Left lobe of liver (tissue), 2 donors: ENCODE data around the gene DRAM1. TPM values are rescaled to one million over a fixed set of nuclear protein-coding genes. Genes with fewer than 3 reads are reported as not detected.
"Not testable (repeated sequence)": the region's sequence is repeated elsewhere in the genome, so short reads cannot be mapped to it uniquely, and the experiment has no call there.

Experiments
- ATAC-seq: fragments of 200-7000 bp; cut with Tn5 transposase; one replicate; pipeline ENCODE4 v1.9.1; 2020; ENCODE audit warnings: mild to moderate bottlenecking, moderate library complexity
- DNase-seq: peaks from one replicate; pipeline ENCODE4 v3.0.0-alpha.2; 2020; ENCODE audit warnings: low spot score
- total RNA-seq: library from RNA; stranded (reverse); gene quantifications from one replicate; pipeline ENCODE4 v1.2.1, GENCODE V29; 2021
- donor health status: DM: no; HTN: no; CAD: no; lungs with moderate emphysema.
- donor health status: DM: no; HTN: yes; CAD: no.

The DRAM1 gene, protein sequence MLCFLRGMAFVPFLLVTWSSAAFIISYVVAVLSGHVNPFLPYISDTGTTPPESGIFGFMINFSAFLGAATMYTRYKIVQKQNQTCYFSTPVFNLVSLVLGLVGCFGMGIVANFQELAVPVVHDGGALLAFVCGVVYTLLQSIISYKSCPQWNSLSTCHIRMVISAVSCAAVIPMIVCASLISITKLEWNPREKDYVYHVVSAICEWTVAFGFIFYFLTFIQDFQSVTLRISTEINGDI
- total RNA-seq: 2.5 TPM

DNA sequence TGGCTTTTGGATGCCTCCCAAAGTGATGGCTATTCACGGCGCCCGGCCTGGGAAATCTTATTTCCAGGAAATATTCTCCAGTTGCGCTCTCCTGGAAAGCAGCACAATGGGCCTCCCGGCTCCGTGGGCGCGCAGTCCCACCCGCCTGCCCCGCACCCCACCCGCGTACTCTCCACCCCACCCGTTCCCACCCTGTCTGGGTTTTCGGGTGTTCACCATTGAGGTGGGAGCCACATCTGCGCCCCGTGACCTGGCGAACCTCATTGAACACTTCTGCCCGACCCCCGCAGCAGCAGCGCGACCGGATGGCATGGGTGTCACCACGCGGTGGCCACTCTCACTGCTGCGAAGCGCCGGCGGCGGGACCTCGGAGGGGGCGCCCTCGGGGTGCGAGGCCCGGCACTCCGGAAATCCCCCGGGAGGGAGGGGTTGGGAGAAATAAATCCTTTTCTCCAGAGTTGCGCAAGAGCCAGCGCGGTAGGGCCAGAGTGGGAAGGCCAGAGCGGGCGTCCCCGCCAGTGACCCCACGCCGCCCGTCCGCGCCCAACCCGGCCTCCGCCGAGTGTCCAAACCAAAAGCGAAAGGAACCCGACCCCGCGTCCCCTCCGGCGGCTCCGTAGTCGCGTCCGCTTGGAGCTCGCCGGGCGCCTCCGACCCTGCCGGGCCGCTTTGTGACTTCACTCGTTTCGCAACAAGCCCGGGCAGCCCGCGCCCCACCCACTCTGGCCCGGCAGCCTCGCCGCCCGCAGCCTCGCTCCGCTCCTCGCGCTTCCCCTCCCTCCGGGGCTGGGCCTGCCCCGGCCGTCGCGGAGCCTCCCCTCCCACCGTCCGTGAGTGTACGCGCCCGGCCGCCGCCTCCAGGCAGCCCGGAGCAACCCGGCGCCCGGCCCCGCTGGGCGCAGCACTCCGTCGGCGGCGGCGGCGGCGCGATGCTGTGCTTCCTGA lies at the start of gene DRAM1:
Gene DRAM1, plus strand, starts transcription at position 720 of the 945 bp plus-strand sequence. Its CDS starts 210 bp downstream, at position 930.
- DNase-seq (peak; percentile 94), ATAC-seq (peak; percentile 92)

DNA sequence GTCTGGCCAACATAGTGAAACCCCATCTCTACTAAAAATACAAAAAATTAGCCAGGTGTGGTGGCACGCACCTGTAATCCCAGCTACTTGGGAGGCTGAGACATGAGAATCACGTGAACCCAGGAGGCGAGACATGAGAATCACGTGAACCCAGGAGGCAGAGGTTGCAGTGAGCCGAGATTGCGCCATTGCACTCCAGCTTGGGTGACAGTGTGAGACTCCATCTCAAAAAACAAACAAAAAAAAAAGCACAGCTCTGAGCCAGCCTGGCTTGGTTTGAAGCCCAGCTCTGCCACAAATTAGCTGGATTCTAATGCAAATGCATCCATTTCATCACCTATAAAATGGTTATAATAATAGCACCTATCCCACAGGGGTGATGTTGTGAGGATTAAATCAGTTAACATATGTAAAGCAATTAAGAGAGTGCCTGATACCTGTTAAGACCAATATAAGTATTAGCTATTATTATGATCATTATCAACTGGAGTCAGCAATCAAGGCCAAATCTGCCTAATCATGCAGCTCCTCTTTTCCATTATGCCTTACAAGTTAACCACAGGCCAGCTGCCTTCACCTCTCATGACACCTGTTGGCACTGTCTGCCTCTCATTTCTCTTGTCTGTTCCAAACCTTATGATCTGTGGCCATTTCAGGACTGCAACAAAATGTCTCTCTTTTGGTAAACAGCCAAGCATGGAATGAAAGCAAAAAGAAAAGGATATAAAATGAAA lies 48.8 kb upstream of the DRAM1 start:
- ATAC-seq: no peak

DNA sequence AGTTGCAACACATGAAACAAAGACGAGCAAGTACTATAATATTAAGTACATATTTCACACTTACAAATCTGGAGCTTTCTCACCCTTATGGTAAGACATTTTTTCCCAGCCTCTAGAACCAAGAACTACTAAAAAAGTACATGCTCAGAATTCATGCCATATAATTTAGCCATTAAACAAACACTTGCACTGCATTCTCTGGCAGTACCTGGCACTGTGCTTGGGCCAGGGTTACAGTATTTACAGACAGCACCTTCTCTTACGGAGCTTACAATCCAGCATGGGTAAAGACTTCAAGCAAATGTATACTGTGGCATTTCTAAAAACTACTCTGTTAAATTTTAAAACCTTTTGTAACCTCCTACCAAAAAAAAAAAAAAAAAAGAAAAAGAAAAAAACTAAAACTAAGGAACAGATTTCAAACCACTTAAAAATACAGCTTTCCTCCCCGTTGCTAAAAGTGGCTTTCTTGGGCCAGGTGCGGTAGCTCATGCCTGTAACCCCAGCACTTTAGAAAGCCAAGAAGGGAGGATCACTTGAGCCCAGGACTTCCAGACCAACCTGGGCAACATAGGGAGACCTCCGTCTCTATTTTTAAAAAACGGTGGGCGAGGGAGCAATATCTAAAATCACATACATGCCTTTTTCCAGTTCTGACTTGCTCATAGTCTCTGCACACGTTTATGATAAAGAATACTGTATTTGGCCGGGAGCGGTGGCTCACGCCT lies 47.6 kb upstream of the DRAM1 start:
- DNase-seq (no peak), ATAC-seq (peak; percentile 23)

More for the DNA sequence above, 48.8 kb upstream of the DRAM1 start:
- DNase-seq: no peak

DNA sequence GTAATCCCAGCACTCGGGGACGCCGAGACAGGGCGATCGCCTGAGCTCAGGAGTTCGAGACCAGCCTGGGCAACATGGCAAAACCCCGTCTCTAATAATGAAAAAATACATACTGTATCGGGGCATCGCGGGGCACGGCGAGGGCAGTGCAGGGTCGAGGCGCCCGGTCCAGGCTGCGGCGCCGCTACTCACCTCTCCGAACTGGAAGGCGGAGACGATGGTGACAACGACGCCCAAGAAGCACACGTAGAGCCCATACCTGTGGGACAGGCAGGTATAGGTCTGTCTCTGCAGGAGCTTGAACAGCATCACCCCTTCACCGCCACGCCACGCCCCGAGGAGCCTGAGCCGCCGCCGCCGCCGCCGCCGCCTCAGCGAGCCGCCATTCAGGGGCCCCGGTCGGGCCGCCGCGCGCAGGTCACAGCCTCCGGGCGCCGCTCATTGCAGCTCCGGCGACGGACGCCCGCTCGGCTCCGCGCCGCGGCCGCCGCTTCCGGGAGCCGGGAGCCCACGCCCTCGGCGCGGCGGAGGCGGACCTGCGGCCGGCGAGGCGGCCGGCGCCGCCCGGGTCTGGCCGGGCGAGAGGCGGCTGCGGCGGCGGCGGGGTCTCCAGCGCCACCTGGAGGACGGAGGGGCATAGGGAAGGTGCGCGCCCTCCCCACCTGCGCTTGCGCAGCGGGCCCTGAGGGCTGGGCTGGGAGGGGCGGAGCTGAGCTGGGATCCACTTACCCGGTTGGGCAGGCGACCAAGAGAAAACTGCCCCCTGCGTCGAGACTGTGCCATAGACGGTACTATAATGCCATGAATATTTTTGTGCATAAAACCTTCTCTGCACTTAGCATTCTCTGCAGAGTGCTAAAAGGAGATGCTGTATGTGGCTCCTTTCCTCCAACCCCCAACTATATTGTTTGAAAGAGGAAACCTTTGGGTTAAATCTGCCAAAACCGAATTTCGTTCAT lies 46.7 kb upstream of the DRAM1 start, which contains the start of gene GNPTAB:
Gene GNPTAB, minus strand, starts transcription at position 593 of the 959 bp plus-strand sequence. Its CDS starts 284 bp downstream, at position 309.
- peak; percentile 97 for ATAC-seq
- DNase-seq: peak; percentile 94

DNA sequence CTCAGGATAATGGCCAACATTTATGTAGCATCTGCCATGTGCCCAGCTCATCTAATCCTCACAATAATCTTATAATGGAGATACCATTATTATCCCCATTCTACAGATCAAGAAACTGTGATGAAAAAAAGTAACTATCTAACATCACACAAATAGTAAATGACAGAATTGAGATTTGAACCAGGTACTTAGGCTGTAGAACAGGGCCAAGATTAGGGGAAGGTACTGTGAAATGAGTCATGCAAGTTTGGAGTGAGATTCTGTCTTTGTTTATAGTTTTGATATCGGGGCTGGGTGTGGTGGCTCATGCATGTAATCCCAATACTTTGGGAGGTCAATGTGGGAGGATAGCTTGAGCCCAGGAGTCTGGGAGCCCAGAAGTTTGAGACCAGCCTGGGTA lies 45.4 kb upstream of the DRAM1 start:
- ATAC-seq: no peak
- DNase-seq: no peak

DNA sequence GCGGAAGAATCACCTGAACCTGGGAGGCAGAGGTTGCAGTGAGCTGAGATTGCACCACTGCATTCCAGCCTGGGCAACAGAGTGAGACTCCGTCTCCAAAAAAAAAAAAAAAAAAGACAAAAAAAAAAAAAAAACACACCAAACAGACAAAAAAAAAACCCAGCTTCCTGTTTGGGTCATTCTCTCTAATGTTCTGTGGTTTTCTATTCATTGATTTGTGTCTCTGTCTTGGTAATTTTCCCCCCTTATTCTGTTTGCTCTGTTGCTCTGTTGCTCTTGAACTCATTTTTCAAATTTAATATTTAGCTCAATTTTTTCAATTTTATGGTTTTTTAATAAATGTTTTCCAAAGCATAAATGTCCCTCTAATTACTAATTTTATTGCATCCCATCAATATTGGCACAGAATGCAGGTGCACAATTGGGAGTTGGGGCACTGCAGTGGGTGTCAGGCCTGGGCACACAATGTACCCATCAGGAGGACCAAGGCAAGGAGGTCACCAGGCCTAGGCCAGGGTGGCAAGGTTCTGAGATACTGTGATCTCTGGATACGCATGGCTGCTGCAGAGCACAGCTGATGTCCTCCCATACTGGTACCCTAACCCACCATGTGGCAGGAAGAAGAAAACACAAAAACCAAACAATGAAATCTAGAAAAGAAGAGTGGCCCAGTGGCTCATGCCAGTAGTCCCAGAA lies 38.6 kb upstream of the DRAM1 start:
- ATAC-seq (no peak), DNase-seq (no peak)

DNA sequence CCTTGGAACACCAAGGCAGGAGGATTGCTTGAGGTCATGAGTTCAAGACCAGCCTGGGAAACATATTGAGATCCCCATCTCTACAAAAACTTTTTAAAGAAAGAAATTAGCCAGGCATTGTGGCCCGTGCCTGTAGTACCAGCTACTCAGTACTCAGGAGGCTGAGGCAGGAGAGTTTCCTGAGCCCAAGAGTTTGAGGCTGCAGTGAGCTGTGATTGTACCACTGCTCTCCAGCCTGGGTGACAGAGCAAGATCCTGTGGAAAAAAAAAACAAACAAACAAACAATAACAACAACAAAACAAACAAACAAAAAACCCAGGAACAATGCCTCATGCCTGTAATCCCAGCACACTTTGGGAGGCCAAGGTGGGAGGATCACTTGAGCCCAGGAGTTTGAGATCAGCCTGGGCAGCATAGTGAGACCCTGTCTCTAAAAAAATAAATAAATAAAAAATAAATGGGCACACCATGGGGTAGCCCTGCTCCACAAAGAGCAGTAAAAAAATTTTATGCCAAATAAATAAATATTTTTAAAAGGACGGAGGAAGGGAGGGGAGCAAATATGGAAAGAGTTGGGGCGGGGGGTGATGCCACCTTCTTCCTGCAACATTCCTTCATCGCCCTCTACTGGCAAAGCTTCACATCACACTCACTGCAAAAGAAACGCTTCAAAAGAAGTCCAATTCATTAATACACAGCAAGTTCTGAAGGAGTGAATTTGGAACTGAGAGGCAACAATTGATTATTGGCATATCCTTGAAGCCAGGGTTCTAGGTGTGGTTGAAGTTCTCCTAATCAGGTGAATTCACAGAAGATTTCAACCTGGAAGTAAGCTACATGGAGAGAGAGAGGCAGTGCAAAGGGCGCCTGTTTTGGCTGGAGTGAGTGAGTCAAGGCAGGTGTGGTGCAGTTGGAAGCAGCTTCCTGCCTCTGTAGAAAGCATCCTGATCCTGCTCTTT lies 37.8 kb upstream of the DRAM1 start:
- peak; percentile 96 for ATAC-seq
- peak; percentile 55 for DNase-seq

DNA sequence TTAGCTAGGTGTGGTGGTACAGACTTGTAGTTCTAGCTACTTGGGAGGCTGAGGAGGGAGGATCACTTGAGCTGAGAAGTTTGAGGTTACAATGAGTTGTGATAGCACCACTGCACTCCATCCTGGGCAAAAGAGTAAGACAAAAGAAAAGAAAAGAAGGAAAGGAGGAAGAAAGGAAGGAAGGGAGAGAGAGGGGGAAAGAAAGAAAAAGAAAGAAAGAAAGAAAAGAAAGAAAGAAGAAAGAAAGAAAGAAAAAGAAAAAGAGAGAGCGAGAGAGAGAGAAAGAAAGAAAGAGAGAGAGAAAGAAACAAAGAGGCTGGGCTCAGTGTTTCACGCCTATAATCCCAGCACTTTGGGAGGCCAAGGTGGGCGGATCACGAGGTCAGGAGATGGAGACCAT lies 36.3 kb upstream of the DRAM1 start:
- DNase-seq (no peak), ATAC-seq (no peak)

DNA sequence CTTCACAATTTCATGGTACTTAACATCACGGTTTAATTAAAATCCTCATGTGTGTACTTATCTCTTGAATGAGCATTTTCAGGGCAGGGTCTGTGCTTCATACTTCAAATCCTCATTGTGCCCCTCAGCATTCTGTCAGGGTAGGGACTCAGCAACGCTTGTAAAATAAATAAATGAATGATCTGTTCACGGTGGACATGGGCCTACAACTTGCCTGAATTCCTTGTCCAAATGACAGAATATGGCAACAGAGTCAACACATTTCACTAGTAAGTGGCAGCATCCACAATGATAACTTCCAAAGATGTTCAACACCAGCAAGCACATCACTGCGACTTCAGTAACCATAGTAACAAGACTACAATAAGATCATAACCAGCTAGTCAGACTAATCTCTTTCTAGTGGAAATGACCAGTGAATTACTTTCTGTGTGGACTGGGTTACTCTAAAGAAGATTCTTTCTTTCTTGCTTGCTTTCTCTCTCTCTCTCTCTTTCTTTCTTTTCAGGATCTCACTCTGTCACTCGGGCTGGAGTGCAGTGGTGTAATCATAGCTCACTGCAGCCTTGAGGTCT lies 32.2 kb upstream of the DRAM1 start:
- no peak for DNase-seq
- no peak for ATAC-seq

DNA sequence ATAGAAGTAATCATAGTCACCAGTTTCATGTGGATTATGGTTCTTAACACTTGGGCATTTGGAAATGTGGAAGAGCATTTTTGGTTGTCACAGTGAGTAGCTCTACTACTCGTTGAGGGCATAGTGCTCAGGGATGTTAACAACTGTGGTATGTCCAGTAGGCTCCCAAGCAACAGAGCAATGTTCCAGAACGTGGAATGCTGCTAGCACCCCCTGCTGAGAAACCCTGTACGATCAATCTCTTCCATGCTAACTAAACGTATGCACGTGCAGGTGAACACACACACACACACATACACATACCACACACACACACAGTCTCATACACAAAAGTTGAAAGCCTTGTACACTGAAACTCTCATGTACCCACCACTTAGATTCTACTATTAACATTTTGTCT lies 30.1 kb upstream of the DRAM1 start:
- ATAC-seq (no peak), DNase-seq (no peak)

DNA sequence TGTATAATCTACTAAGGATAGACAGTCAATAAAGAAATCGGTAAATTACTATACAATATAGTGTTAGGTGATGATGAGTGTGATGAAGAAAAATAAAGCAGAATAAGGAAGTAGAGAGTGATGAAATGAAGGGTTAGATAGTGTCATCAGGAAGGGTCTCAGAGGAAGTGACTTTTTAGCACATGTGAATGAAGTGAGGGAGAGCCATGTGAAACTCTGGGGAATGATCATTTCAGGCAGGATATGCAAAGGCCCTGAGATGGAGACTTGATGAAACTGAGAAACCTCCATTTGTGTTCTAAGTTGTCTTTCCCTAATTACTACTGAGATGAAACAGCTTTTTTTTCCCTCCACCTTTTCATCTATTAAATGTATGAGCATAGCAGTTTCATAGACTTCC lies 27.2 kb upstream of the DRAM1 start:
- DNase-seq (no peak), ATAC-seq (no peak)

DNA sequence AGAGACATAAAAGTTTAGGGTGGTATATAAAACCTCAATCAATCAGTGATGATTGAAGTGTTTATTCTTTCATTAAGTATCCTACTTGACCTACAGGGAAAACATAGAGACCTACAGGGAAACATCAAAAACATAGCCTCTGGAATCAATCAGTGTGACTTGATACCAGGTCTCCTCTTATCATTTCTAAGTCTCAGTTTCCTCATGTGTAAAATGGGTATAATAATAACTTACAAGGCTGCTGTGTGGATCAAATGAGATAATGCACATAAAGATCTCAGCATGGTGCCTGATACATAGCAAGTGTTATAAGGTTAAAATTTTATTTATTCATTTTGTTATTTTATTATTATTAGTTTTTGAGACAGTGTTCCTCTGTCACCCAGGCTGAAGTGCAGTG lies 24.4 kb upstream of the DRAM1 start:
- DNase-seq (no peak), ATAC-seq (no peak)

DNA sequence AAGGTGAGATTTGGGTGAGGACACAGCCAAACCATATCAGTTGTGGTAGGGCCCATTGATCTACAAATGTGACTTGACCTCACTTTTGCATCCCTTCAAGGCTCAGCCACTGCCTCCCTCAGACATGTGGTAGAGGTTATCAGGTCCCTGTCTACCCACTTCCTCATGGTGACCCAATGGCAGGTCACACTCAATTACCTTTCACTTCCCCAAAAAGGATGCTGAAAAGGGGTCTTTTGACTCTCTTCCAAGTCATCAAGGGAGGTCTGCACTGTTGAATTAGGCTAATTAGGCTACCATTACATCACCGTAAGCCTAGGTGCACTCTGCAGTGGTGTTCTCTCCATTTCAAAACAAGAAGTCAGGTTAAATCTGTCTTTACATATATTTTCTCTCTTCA lies 22.6 kb upstream of the DRAM1 start:
- DNase-seq (no peak), ATAC-seq (no peak)

DNA sequence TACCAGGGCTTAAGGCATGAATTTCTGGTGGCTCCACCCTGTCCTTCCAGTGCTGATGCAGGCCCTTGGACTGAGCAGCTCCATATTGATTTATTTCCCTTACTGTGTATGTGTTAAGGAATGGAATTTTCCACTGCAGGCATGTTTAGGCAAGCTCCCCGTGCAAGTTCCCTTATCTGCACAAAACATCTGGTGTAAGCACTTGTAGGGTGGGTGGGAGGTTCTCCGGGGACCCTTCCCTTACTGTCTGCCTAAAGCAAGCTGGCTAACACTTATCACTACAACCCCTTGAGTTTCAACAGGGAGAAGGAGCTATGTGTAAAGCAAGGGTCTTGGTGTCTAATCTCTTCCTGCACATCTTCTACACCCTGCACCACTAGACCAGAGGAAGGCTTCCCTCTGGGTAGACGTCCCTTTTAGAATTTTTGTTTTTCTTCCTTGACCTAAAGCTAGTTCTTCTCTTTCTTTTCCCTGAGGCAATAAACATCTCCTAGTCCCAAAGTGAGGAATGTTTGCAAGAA lies 22.0 kb upstream of the DRAM1 start:
- ATAC-seq (no peak), DNase-seq (no peak)

DNA sequence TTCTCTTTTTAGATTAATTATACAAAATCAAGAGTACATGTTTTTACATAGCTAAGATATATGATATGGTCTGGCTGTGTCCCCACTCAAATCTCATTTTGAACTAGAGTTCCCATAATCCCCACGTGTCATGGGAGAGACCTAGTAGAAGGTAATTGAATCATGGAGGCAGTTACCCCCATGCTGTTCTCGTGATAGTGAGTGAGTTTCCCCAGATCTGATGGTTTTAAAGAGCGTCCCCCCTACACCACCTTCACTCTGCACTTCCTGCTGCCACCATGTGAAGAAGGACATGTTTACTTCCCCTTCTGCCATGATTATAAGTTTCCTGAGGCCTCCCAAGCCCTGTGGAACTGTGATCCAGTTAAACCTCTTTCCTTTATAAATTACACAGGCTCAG lies 21.4 kb upstream of the DRAM1 start:
- no peak for DNase-seq
- ATAC-seq: no peak

DNA sequence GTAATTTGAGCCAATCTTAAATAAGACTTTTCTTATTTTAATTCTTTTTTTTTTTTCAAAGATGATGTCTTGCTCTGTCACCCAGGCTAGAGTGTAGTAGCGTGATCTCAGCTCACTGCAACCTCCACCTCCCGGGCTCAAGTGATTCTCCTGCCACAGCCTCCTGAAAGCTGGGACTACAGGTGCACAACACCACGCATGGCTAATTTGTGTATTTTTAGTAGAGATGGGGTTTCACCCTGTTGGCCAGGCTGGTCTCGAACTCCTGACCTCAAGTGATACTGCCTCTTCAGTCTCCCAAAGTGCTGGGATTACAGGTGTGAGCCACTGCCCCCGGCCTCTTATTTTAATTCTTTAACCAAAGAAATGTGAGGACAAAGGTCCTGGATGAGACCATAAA lies 20.8 kb upstream of the DRAM1 start:
- DNase-seq, ATAC-seq: not testable (repeated sequence)

DNA sequence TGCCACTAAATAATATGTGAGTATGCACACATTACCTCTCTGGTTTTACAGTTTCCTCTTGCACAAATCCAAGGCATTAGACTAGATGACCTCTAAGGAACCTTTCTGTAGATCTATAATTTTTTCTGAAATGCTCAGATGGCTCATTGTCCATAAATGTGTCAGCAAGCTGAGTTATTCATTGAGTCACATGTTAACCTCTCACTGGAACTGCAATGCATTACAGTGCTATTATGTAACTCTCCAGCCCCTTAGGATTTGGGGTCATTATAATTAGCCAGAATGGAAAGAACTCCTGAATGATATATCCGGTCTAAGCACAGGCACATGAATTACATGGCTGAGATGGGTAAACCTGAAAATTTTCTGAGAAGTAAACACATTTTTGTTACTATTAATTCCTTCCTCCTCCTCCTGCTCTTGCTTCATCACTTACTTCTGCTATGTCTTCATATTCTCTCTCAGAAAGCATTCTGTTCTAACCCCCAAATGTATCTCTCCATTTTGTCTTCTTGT lies 20.3 kb upstream of the DRAM1 start:
- no peak for ATAC-seq
- DNase-seq: no peak
